DMS53 (cell line): ENCODE data around the gene LOXL1.
A peak's percentile ranks its signal among the peaks of the same experiment; 100 is the strongest.

Experiments used
- DNase-seq: peaks from one replicate; lab custom pipeline; 2025; lab: John Stamatoyannopoulos, UW

LOXL1 gene

DNA sequence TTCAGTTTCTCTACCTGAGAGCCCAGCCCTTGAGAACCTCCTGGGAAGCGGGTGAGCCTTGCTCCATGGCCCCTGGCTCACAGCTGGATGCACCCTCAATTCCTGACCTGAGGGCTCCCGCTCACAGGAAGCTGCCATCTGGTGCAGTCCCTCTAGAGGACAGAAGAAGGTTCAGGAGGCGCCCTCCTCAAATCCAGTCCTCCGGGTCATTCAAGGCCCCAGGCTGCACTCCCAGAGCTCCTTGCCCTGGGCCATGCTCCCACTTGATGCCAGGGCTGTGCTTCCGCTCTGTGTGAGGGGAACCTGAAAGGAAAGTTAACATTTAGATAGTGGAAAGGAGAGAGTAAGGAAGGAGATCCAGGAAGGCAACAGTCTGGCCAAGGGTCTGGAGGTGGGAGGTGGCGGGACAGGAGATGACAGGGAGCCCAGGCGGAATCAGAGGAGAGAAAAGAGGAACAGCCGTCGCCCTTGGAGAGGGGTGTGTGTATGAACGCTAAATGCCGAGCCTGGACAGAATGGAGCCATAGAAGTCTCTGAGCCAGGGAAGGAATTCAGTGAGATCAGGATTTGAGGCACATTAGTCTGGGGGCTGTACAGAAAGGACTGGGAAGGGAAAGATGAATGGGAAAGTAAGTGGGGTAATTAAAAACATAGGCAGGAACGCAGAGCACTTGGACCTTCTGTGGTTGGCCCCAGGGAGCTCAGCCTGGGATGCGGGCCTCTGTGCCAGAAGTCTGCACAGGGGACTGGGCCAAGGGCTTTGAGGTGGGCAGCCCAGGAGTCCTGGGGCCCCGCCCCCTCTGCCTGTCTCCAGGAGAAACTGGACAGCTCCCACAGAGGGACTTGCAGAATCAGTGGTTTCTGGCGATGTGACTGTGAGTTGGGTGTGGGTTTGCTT, 26.8 kb upstream of the LOXL1 start:
- DNase-seq = no peak

DNA sequence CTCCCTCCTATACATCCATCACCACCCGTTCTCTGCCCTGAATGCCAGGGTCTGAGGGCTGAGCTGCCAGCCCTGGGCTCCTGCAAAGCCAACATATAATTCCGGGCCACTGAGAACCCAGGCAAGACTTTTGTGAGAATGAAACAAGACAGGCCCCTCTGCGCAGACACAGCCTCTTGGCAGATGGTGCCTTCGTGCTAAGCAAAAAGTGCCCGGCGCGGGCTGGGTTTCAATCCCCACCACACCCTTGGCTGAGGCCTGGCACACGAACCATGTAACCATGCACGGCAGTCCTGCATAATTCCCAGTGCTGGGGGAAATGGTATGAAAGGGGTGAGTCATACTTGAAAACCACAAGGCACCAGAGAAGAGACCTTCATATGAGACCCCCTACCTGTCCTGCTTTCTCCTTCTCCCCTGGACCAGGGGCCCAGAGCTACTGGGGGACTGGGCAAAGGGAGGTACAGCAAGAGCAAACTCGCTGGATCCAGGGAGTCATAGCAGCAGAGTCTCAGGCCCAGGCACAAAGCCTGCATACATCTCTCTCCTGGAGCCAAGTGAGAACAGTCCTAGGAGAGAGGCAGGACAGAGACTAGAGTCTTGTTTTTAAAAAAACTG, 26.1 kb upstream of the LOXL1 start:
- DNase-seq = no peak

DNA sequence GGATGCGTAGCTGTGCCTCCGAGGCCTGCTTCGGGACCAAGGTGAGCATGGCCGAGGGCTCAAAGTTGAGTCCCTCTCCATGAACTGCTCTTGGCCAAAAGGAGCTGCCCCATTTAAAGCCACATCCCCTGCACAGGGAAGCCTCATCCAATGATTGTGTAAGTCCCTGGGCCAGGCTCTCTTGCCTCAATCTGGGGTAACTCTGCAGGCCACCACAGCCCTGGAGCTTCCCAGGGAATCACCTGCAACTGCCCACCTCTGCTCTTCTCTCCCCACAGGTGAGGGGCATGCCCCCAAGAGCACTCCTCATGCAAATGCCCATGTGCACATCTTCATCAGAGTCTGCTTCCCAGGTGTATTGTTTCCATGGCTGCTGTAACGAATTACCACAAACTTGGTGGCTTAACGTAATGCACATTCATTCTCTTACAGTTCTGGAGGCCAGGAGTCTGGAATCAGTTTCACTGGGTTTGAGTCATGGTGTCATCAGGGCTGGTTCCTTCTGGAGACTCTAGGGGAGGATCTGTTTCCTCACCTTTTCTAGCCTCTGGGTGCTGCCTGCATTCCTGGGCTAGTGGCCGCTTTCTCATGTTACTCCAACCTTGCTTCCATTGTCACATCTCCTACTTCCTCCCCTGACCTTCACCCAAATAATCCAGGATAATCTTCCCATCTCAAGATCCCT, 25.0 kb upstream of the LOXL1 start:
- DNase-seq = no peak

DNA sequence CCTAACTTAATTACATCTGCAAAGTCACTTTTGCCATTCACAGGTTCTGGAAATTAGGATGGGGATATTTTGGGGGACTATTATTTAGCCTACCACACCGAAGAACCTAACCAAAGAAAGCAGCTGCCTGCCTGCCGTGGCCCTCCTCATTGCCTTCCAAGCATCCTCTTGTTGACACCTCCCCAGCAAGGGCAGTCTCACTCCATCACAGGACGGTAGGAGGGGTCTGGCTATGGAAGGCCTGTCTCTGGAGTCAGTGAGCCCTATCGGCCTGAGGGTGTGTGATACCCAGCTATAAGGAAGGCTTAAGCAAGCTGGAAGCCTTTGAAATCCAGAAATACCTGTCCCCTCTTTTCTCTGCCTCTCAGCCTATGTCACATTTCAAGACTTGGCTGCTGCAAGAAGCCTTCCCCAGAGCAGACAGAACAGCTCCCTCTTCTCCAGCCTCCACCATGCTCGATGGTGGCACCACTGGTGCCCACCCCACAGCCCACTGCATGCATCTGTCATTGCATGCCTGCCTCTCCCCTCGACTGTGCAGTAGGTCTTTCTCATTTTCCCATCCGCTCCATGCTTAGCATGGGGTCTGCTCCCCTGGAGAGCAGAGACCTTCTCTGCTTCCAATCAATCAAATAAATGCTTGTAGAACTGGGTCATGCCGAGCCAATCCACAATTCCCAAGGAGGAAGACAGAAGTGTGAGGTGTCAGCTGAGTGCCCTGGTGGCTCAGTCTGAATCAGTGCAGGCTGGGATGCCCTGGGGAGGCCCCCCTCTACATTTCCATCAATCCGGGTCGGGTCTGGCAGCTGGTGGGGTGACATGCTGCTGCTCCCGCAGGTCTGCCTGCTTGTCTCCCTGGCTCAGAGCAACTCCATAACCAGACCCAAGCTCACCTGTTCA, 23.9 kb upstream of the LOXL1 start:
- no peak for DNase-seq

DNA sequence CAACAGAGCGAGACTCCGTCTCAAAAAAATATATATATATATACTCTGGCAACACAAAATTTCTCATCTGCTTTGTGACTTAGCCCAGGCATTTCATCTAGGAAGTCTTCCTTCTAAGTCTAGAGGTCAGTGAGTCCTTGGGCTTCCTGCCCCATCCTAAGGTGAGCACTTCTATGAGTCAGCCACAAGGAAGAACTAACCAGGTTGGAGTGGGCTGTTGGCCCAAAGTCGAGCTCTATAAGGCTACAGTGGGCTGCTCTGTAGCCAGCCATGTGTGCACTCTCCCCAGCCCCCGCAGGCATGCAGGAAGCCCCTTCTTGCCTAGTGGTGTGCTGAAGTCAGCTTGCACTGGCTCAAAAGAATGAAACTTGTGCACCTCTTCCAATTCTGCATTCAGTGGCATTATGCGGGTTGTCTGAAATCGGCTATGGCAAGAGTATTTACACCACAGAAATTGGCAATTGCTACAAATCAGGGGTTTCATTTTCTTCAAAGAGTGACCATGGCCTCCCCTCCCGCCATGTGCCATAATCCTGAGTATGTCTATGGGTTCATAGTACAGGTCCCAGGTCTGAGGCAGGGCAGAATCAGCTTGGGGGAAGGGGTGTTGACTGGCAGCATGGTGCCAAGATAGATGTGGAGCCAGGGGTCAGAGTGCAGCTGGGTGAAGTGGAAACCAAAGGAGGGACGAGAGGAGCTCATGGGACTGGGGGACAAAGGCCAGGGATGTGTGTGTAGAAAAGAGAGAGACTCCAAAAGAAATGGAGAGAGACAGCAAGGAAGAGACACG, 22.0 kb upstream of the LOXL1 start:
- DNase-seq = no peak

DNA sequence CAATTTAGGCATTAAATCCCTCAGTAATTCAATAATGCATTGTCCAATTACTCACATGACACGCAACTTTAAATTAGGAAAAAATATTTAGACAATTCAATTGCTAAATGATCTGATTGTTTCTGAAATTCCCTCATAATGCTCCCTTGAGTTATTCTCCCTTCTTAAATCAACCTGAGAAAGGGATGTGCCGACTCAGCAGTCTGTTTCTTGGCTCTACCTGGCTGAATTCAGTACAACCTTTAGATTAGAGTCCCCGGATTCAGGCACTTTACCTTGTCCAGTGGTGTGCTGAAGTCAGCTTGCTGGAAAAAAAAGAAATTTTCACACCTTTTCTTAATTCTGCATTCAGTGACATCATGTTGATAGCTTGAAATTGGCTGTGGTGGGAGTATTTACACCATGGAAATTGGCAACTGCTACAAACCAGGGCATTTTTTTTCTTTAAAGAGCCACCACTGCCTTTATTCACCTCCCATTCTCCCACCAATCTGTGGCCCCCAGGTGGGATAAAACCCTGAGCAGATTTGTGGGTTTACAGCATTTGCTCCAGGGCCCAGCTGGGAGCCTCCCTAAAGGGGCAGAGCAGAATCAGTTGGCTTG, 20.9 kb upstream of the LOXL1 start:
- DNase-seq = no peak

DNA sequence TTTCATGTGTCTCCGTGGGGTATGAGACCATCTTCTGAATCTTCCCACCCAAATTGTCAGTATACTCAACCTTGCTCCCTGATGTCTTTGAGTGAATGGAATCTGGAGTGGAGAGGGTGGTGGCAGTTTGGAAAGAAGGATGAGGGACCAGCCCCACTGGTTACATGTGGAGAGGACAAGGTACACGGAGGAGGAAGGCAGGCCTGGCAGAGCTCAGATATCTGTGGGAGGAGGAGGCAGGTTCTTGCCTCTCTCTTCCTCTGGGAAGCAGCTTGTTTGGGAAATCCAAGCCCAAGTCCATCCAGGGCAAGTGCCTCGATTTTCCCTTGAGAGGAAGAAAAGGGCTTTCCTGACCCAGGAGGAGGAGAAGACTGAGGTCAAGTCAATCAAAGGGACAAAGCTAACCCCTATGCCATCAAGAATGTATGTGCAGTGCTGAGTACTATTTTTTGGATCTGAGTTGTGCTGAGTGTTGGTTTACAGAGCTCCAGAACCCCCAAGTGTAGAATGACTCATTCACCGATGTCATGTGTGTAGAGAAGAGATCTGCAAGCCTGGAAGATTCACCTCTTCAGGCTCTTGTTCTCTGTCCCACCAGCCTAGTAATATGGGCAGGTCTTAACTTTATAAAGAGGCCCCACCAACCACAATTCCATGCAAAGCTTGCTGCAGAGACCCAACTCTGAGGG, 19.8 kb upstream of the LOXL1 start:
- DNase-seq = no peak

DNA sequence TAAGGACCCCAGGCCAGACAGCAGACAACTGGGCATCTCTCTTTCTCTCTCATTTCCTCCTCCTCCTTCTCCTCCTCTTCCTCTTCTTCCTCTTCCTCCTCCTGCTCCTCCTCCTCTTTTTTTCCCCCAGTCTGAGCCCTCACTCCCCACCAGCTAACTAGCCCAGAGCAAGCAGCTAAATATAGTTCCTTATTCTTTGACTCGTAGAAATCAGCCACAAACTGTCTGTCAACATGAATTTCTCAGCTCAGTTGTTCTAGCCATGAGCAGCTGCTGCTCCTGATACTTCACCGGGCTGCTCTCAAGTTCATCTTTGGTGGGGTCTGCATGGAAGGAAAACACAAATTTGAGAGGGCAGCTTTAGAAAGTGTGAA, 19.2 kb upstream of the LOXL1 start:
- no peak for DNase-seq

DNA sequence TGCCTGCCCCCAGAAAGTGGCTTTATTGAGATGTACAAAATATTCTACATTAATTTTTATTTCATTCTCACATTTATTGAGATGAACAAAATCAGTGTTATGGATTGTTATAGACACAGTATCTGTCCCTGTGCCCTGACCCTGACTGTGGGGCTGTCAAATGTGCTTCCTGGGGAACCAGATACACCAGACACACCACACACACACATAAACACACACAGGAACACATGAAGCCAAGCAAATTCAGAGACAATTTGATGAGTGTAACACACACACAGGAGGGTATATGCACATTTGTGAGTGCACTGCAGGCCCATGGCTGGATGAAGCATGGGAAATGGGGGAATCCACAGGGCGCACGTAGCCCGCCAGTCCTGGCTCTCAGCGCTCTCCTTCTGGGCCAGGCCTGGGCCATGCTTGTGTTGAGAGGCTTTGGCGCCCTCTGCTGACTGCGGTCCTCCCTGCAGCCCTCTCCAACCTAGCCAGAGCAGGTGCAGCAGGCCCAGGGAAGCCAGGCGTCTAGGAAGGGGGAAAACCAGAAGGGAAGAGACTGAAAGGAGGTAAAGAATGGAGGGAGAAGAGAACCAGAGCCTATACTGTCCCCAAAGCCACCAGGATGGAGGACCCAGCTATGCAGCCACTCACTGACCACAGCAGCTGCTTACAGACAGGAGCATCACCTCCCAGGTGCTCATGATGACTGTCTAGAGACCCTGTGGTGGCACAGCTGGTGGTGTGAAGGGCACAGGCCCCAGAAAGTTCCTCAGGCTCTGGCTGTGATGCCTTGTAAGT, 18.0 kb upstream of the LOXL1 start:
- DNase-seq = peak; percentile 76

DNA sequence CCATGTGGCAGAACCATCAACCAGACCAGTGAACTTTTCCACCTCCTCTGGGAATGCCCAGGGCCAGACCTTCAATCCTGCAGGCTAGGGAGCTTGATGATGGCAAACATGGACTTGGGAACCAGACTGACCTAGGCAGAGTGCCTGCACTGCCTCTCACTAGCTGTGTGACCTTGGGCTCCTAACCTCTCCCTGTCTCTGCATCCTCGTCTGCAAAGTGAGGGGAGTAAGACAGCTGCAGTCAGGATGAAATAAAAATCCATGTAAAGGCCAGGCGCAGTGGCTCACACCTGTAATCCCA, 17.5 kb upstream of the LOXL1 start:
- no peak for DNase-seq

DNA sequence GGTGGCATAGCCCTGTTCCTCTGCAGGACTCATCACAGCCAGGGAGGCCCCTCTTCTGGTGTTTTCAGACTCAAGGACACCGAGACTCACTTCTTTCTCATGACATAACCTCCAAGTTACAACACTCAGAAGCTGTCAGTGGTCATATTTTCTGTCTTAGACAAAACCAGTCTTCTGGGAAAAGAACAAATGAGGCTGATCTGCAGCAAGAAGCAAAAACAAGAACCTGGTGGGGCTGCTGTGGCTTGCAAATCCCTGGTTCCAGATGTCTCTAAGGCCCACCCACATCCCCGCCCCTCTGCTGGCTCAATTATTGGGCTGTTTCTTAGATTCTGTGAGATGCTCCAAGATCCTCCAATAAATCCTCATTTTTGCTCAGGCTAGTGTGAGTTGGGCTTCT, 16.6 kb upstream of the LOXL1 start:
- DNase-seq = no peak

DNA sequence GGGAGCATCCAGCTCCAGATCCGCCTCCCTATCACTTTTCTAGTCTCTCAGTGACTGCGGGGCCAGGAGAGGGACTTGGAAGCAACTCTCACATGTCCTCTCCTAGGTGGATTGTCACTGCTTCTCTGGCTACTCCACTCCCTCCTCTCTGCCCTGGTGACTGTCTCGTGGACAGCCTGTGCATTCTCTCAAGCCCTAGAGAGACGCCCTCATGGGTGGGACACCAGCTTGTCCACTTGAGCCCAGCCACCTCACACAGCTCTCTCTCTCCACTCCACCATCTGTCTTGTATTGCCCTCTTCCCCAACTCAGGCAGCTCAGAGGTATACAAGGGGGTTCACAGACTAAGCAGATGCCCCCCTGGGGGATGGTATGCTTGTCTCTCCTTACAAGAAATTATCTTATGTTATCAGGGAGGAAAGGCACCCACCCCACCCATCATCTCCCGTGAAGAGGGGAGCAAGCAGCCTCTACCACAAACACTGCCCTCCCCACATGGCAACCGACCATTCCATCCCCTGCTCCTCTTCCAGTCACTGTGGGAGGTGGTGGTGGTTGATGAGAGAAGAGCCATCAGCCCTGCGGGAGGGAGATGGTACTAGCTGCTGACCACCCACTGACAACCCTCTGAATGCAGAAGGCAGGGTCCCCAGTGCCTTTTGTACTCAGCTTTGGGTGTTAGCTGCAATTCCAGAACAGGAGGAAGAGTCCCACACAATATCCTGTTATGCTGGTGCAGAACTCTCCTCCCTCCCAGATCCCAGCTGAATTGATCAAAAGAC, 15.5 kb upstream of the LOXL1 start:
- no peak for DNase-seq

DNA sequence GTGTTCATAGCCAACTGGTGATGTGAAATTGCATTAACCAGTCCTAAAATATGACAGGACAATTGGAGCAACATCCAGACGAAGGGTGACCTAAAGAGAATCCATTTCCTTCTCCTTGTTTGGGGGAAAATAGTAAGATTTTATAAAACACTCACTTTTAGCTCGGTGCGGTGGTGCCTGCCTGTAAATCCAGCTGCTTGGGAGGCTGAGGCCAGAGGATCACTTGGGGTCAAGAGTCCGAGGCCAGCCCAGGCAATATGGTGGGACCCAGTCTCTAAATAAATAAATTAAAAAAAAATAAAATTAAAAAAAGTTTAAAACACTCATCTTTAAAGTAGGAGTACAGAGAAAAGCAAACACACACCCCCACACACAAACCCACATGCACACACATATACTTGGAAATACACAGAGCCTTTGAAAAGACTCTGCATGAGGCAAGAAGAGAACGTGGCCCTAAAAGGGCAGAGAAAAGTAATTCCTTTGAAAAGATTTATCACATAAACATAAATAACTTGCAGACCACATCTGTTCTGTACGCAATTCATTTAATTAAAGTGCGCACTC, 14.1 kb upstream of the LOXL1 start:
- DNase-seq = no peak

DNA sequence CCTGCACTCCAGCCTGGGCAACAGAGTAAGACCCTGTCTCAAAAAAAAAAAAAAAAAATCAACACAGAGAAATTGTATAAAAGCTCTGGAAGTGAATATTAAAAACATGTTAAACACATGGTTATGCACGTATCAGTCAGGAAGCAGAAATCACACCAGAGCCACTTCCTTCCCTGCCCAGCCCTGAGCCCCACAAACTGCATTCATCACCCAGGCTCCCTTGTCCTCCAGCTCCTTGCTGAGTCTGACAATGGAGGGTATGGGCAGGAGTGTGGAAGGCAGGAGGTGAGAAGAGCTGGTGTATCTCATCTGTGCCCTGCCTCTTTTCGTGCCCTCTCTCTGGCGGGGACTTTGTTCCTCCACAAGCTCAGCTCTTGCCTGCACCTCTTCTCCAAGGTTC, 12.1 kb upstream of the LOXL1 start:
- no peak for DNase-seq

DNA sequence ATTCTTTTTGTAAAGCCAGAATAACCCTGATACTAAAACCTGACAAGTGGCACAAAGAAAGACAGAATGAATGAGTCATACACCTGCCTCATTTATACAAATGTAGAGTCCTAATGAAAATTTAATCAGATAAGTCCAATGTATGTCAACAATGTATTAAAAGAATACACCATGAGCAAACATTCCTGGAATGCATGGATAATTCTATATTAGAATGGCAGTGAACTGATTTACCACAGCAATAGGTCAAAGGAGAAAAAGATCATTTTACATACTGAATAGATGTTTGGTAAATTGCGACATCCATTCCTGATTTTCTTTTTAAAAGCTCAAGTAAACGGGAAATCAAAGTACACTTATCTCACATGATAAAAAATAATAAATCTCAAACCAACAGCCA, 11.2 kb upstream of the LOXL1 start:
- DNase-seq = no peak

DNA sequence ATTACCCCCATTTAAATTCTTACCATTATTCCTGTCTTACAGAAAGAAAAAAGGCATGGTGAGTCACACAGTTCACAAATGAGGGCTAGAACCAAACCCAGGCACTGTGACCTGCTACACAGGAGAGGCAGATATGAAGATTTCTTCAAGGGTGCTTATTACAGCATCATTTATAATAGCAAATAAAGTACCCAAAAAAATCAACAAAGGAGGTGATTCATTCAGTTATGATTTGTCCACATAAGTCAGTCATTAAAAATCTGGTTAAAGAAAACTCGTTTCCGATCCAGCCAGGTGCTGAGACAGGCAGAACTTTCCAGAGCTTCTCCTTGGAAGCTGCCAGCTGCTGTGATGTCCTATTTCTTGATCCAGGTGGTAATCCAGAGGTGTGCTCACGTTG, 7.5 kb upstream of the LOXL1 start:
- DNase-seq = peak; percentile 4

DNA sequence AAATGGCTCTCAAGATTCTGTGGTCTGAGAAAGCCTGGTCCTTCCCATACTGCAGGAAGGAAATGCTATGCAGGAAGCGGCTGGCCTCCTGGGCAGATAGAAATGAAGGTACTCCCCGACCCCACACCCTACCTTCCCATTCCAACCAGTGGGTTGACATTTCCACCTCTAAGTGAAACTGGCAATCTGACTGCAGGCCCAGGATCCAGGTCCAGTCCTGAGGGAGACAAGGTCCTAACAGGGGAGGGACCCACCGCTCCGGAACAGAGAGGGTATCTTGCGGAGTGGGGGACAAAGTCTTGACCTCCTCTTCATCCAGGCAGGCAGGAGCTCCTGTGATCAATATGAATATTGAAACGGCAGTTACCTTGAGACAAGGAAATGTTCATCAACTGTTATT, 6.6 kb upstream of the LOXL1 start:
- DNase-seq = no peak

DNA sequence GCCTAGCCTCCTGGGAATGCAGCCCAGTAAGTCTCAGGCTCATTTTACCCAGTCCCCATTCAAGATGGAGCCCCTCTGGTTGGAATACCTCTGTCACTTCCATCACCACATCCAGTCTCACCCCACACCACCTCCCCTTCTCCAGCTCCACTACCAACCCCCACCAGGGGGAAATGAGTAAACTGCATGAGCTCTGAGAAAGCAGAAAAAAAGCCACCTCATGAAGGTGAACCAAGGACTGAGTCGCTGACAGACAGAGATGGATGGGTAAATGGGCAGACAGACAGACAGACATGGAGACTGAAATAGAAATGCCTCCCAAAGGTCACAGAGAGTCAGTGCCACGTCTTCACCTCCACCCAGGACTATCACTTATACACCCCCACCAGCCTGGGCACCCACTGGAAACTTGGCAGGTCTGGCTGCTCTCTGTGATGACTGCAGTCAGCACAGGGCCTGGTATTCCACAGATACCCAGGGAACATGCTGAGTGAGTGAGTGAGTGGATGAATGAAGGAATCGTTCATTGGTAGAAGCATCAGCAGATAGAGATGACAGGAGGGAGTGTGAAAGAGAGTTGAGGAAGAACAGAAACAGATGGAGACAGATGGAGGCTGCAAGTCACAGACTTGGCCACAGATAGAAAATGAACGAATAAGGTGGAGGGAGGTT, 4.9 kb upstream of the LOXL1 start:
- no peak for DNase-seq
